Epithelial cell of esophagus (primary cell): ENCODE data around the gene LINC01488.

Source experiments
- DNase-seq: peaks from one replicate; pipeline ENCODE4 v3.0.0; 2010; ENCODE audit warnings: low read depth
- H3K4me3 ChIP-seq: 2 replicates; pipeline ENCODE4 v1.5.1; 2011; ENCODE audit warnings: mild to moderate bottlenecking, low read length, control low read depth
- TF ChIP-seq, protein P1 (sequence below): IDR thresholded peaks from 2 replicates; pipeline ENCODE4 v1.5.1; 2011; ENCODE audit warnings: low read depth, mild to moderate bottlenecking, low read length, control low read depth, inconsistent platforms; ENCODE audit not compliant: insufficient read depth; ENCODE audit errors: missing control alignments

LINC01488 gene

GRCh38 chr11:69473276-69473845 is 8.1 kb upstream of the LINC01488 start:
- no peak overlapping the region for H3K4me3 ChIP-seq
- DNase-seq, result no peak
- TF ChIP-seq, protein P1, sequence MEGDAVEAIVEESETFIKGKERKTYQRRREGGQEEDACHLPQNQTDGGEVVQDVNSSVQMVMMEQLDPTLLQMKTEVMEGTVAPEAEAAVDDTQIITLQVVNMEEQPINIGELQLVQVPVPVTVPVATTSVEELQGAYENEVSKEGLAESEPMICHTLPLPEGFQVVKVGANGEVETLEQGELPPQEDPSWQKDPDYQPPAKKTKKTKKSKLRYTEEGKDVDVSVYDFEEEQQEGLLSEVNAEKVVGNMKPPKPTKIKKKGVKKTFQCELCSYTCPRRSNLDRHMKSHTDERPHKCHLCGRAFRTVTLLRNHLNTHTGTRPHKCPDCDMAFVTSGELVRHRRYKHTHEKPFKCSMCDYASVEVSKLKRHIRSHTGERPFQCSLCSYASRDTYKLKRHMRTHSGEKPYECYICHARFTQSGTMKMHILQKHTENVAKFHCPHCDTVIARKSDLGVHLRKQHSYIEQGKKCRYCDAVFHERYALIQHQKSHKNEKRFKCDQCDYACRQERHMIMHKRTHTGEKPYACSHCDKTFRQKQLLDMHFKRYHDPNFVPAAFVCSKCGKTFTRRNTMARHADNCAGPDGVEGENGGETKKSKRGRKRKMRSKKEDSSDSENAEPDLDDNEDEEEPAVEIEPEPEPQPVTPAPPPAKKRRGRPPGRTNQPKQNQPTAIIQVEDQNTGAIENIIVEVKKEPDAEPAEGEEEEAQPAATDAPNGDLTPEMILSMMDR, result no peak

GRCh38 chr11:69474736-69475135 is 6.7 kb upstream of the LINC01488 start:
- no peak for DNase-seq
- TF ChIP-seq, protein P1, result no peak
- H3K4me3 ChIP-seq, result no peak overlapping the region

- no peak for DNase-seq
- H3K4me3 ChIP-seq, result no peak overlapping the region
- TF ChIP-seq, protein P1, result no peak
Observed at GRCh38 chr11:69475141-69475865, 6.2 kb upstream of the LINC01488 start.

- no peak for DNase-seq
- TF ChIP-seq, protein P1, result no peak
Observed at GRCh38 chr11:69475866-69476471, 5.5 kb upstream of the LINC01488 start.

GRCh38 chr11:69476509-69476961 is 4.9 kb upstream of the LINC01488 start:
- DNase-seq, result no peak
- H3K4me3 ChIP-seq, result no peak overlapping the region
- TF ChIP-seq, protein P1, result no peak

More at GRCh38 chr11:69475866-69476471, 5.5 kb upstream of the LINC01488 start:
- H3K4me3 ChIP-seq, result no peak overlapping the region

DNA sequence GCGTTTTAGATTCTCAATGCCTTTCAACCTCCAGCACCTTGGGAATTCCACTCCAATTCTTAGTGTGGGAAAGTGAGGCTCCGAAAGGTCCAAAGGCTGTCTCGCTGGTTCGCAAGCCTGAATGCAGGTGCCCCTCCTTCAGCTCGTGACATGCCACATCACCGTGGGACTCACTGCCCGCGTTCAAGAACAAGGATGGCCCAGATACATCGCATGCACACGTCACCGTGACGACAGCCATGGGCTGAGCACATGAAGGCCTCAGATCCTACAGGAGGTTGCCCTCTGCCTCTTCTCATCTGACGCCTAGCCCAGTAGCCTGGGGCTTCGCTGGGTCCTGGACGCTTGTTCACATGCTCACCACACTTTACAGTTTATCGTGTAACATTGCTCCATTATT is 4.4 kb upstream of the LINC01488 start:
- TF ChIP-seq, protein P1, result no peak
- H3K4me3 ChIP-seq, result no peak overlapping the region
- no peak for DNase-seq
